GM18873 (cell line): ENCODE measurements around the gene HOXC6.

ENCODE experiments used
- ATAC-seq: cut with Tn5 transposase; IDR thresholded peaks from one replicate; pipeline ENCODE4 v1.9.1; 2021; ENCODE audit warnings: mild to moderate bottlenecking, moderate library complexity, moderate number of reproducible peaks; ENCODE audit not compliant: unreplicated experiment, low FRiP score

HOXC6 gene

DNA sequence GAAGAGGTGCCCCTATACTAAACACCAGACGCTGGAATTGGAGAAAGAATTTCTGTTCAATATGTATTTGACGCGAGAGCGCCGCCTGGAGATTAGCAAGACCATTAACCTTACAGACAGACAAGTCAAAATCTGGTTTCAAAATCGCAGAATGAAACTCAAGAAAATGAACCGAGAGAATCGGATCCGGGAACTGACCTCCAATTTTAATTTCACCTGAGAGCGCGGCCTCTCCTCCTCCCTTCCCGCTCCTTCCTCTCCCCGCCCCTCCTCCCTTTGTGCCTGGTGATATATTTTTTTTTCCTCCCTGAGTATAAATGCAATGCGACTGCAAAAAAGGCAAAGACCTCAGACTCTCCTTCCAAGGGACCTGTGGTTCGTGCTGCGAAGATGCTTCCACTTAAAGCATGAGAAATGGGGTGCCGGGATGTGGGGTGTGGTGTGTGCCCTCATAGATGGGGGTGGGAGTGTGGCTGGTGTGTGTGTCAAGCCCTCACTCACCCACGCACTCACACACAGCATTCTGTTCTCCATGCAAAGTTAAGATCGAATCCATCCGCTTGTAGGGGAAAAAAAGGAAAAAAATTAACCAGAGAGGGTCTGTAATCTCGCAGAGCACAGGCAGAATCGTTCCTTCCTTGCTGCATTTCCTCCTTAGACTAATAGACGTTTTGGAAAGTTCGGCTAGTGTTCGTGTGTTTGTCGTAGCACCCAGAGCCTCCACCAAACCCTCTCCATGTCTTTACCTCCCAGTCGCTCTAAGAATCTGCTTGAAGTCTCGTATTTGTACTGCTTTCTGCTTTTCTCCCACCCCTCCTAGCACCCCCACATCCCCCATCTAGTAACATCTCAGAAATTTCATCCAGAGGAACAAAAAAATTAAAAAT is 38.8 kb upstream of the HOXC6 start:
- ATAC-seq = no peak

DNA sequence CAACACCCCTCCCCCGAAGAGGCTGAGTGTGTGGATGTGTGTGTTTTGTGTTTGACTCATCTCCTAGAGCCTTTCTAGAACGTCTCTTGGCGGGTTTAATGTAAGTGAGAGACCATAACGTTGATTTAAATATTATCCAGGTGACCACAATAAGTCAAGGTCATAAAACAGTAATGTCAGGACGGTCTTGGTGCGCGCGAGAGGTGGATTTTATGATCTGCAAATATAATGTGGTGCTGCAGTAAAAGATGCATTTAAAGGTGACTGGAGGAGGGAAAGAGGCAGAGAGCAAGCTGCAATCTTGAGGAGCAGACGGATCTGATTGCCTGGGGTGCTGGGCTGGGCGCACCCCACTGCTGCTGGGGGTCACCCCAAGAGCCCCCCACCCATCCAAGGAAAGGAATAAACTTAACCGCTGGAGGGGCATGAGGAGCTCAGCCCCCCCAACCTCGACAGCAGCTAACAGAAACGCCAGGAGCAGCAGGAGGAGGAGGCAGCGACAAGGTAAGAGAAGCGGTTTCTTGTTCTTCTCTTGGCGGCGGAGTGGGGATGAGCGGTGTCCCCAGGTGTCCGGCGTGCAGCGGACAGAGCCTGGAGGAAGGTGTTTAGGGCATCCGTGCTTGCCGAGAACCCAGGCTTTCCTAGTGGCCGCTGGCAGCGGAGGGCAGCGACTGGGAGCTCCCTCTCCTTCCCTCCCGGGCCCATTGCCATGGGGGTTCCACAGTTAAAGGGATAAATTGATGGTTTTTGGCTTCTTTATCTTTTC is 37.7 kb upstream of the HOXC6 start:
- ATAC-seq = no peak

- no peak for ATAC-seq
These were observed 37.2 kb upstream of the HOXC6 start for GRCh38 chr12:53991077-53991460.

DNA sequence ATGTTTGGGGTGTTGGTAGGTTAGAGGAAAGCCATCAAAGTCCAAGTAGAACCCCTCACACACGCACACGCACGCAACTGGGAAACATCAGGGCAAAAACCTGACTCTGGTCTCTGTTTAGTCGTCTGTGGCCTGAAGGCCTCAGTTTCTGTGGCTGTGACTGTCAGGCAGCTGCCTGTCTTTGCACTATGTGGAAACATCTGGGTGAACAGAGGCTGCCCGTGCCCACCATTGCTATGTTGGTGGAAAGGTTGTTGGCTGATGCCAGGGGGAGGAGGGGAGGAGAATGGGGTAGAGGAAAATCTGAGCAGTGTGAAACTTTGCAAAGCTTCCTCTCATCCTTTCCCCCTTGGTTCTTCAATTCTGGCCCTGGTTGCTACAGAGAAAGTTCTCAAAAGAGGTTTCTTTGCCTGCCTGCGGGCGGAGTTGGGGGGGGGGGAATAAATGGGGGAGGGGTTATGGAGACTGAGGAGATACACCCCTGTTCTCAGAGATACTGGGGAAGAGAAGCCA is 35.8 kb upstream of the HOXC6 start:
- ATAC-seq = no peak

DNA sequence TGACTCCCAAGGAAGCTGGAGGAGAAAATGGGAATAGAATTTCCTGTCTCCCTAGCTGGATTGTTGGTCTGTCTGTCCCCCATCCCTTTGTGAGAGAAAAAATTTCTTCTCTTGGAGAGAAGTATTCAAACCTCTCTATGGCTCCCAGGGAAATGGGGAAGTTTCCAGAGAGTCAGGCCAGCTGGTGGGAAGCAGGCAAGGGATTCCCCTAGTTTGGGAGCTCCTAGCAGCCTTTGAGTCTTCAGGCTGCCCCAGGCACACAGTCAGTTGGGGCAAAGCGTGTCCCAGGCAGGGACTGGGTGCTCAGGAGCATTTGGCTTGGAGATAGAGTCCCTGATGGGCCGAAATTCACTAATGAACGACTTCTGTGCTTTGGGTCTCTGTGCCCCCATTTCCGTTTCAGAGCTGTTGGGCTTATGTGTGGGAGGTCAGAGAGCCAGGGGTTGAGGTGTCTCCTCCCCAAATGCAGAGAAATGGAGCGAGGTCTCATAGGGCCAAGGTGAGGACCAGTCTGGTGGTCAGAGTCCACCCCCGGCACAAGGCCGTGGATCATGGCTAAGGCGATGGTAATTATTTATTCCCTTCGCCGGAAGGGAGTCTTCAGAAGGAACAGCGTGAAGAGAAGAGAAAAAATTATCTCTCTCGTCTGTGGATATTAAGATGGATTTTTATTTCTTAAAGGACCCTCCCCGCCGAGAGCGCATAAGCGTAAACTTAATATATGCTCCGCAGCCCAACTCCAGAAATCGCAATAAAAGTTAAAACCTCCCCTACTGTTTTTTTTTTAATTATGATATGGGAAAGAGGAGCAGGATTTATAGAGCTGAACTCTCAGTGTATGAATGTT is 34.9 kb upstream of the HOXC6 start:
- no peak for ATAC-seq

- ATAC-seq = no peak
These were observed 34.3 kb upstream of the HOXC6 start for GRCh38 chr12:53994009-53994263.

DNA sequence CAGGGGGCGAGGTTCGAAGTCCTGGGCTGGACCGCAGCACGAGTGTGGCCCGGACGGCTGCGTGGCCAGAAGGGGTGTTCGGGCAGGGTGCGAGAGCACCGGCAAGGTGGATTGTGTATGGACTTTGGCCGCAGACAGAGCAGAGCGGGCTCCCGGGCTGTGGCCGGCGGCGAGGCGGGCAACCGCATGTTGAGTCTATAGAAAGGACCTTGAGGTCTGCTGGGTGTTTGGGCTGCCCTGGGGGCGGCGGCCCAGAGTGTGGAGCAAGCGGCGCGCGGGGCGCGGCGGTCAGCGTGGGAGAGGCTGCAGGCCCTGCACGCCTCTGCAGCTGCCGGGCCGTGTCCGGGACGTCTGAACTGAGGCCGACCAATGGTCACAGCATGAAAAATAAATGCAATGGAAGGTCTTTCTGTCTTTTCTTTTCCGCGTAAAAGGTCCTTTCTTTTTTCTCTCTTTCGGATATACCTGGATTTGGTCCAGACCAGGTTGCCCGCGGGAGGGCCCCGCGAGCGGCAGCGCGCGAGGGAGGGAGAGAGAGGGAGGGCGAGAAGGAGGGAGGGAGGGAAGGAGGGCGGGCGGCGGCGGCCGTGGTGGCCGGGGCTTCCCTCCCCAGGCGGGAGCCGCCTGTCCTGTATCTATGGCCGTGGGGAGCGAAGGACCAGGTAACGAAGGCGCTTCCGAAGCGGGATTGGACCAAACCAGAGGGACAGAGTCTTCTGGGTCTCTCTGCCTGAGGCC is 33.8 kb upstream of the HOXC6 start:
- no peak for ATAC-seq

- no peak for ATAC-seq
These were observed 33.2 kb upstream of the HOXC6 start for GRCh38 chr12:53995002-53995377.

GRCh38 chr12:53995378-53996239 is 32.6 kb upstream of the HOXC6 start:
- no peak for ATAC-seq

DNA sequence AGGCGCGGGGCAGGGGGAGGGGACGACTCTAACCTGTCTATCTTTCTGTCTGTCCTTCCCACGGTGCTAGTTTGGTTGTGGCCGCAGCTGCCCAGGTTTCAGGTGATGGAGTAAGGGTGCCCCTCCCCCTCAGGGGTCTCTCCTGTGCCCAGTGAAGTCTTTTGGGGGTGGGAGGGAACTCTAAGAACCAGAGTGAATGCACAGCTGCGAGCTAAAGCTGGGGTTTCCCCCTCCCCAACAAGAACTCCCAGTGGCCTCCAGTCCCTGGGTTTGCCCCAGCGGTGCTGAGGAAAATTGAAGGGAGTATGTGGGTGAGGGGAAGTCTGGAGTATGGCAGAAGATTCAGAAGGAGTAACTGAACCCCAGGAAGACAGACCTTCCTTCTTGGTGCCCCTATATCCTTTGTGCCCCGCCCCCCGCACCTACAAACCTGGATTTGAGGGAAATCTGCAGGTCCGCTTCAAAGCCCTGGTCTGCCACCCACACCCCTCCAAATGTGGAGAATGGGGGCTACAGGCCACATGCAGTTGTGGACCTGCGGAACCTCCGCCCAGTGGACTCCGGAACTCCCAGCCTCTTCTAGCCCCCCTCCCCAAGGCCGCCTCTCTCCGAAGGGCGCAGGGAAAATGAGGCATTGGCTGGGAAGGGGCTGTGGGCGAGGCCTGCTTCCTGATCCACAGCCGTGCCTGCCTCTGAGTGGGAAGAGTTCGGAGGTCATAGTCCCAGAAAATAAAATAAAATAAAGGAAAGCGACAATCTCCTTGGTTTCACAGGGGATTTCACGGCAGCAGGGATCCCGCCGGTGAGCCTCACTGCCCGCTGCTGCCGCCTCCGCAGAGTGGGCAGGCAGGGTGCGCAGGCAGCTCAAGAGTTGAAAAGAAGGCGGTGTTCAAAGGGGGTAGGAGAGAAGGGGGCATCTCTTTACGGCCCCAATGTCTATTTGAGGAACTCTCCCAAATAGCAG is 31.7 kb upstream of the HOXC6 start:
- ATAC-seq = no peak

DNA sequence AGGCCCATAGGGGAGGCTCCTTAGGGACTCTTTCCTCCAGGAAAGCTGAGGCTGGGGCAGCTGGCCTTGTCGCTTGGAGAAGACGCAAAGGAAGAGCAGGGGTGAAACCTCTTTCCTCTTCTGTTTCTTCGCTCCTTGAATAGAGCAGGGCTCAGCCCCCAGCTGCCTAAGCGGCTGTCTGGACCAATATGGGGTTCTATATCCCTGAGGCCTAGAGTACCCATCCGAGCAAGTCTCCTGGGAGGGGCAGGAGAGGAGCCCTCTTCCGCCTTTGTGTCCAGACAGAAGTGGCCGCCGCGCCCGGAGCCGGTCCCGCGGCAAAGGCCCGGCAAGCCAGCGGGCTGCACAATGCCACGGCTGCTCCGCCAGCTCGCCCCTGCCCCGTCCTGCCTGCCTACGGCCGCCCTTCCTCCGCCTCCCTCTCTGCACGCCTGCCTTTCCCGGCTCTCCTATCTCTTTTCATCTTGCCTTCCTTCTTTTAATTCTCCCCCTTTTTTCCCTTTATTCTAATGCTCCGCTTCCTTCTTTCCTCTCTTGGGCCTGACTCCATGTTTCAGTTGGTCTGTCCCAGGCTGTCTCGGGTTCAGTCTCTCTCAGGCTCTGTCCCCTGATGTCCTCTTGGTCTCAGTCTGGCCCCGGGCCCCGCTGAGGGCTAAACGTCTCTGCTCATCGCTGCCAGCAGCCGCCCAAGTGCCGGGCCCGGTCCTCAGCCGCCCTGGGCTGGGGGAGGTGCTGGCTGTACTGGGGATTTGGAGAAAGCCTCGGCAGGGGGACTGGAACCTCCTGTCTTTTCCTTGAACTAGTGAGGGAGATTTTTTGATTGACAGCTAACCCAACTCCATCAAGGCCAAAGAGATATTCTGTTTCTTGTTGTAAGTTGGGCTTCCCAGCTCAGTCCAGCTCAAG is 30.8 kb upstream of the HOXC6 start:
- no peak for ATAC-seq

DNA sequence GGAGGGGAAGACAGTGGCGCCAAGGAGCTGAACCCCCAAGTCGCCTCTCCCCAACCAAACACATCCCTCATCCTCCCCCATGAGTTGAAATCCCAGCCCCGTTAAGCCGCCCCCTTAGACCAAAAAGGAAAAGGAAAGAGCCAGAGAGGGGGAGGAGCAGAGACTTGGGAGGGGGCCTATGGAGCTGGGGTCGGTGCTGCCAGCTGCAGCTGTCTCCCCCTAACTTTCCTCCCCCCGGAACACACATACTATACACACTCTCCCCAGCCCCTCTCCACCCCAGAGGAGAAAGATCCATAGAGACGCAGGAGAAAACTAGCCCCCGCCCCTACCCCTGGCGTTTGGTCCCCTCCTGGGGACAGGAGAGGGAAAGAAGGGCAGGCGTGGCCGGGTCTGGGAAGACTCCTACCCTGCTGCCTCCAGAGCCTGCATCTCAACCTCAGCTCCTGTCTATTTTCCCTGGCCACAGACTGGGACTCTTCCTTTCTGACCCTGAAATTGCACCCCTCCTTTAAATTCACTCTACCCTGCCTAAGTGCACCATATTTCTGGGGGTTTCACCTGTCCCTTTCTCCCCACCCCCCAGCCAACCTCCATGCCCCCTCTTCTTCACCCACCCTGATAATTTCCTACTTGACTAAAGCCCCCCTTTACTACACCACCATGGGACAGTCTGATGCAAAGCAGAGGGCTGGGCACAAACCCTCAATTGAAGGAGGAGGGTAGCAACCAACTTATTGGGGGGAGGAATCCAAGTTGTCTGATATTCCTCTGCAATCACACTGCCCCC is 29.9 kb upstream of the HOXC6 start:
- ATAC-seq = no peak

DNA sequence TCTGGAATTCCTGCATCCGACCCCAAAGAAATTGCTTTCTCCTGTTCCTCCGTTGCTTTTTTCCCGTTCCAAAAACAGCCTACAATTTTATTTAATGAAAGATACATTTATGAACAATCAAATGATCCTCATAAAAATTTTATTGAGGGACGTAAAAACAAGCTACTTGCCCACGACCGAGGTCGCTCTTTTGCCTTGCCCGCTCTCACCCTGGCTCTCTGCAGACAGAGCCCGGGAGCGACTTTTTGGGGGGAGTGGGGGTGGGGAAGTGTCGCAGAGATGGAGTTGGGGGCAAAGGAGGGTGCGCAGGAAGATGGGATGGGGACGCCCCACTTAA is 29.4 kb upstream of the HOXC6 start:
- ATAC-seq = no peak

GRCh38 chr12:53999559-54000115 is 28.6 kb upstream of the HOXC6 start:
- no peak for ATAC-seq

- ATAC-seq = no peak
These were observed 27.8 kb upstream of the HOXC6 start, which contains the start of gene HOXC9 for GRCh38 chr12:54000116-54001114. TSS of gene HOXC9 (plus strand) at chr12:54000161. CDS start at chr12:54000189, 28 bp downstream.
